22Rv1 (cell line): ENCODE data around the gene CFAP46.

Source experiments
- H3K27ac ChIP-seq: fragments of 450-650 bp; 2 replicates; pipeline ENCODE4 v1.5.1; 2017
- CTCF ChIP-seq: fragments of 450-650 bp; IDR thresholded peaks from 2 replicates; pipeline ENCODE4 v1.5.1; 2017; ENCODE audit warnings: mild to moderate bottlenecking
- ZFX ChIP-seq: fragments of 450-650 bp; IDR thresholded peaks from 2 replicates; pipeline ENCODE4 v1.6.1; 2017; ENCODE audit warnings: antibody characterized with exemption, borderline replicate concordance

Gene CFAP46

GRCh38 chr10:132765435-132765834, 176.9 kb downstream of the CFAP46 start:
- H3K27ac ChIP-seq, result no peak overlapping the region
- TF ChIP-seq ZFX (no peak), CTCF (no peak)

GRCh38 chr10:132764108-132764507, 178.3 kb downstream of the CFAP46 start:
- TF ChIP-seq CTCF, result no peak
- no peak for TF ChIP-seq ZFX
- H3K27ac ChIP-seq, result no peak overlapping the region

GRCh38 chr10:132763545-132763944, 178.8 kb downstream of the CFAP46 start:
- no peak overlapping the region for H3K27ac ChIP-seq
- TF ChIP-seq ZFX, result no peak

GRCh38 chr10:132762267-132762666, 180.1 kb downstream of the CFAP46 start:
- no peak for TF ChIP-seq ZFX
- no peak overlapping the region for H3K27ac ChIP-seq

- TF ChIP-seq ZFX (no peak), CTCF (no peak)
- no peak overlapping the region for H3K27ac ChIP-seq
These were observed 180.8 kb downstream of the CFAP46 start for GRCh38 chr10:132761395-132762060.

- no peak for TF ChIP-seq CTCF
- no peak for TF ChIP-seq ZFX
- H3K27ac ChIP-seq, result no peak overlapping the region
These were observed 183.5 kb downstream of the CFAP46 start for GRCh38 chr10:132758865-132759264.
